Loucy (cell line): Measurements from ENCODE around the gene MIB1.

Experiments used
- H2AFZ ChIP-seq: fragments of 200-600 bp; sonication (generic); 2 replicates; pipeline ENCODE4 v1.6.0; 2016; ENCODE audit warnings: antibody characterized with exemption, mild to moderate bottlenecking, low read length, moderate library complexity
- H3F3A ChIP-seq: fragments of 200-600 bp; 2 replicates; pipeline ENCODE4 v1.6.0; 2016; ENCODE audit warnings: antibody characterized with exemption, low read depth, mild to moderate bottlenecking
- H3K27me3 ChIP-seq: fragments of 200-600 bp; sonication (generic); 2 replicates; pipeline ENCODE4 v1.6.1; 2014; ENCODE audit warnings: low read length, mild to moderate bottlenecking; ENCODE audit not compliant: insufficient read depth, poor library complexity, severe bottlenecking
- H3K36me3 ChIP-seq: fragments of 200-600 bp; sonication (generic); 2 replicates; pipeline ENCODE4 v1.6.1; 2016; ENCODE audit warnings: low read length; ENCODE audit not compliant: insufficient read depth
- H3K4me1 ChIP-seq: fragments of 200-600 bp; sonication (generic); 2 replicates; pipeline ENCODE4 v1.5.1; 2014; ENCODE audit warnings: low read length, mild to moderate bottlenecking; ENCODE audit not compliant: insufficient read depth, poor library complexity, severe bottlenecking
- H3K4me2 ChIP-seq: fragments of 200-600 bp; sonication (generic); 2 replicates; pipeline ENCODE4 v1.6.0; 2014; ENCODE audit warnings: antibody characterized with exemption, low read length, low read depth, mild to moderate bottlenecking; ENCODE audit not compliant: poor library complexity, severe bottlenecking
- H3K4me3 ChIP-seq: fragments of 200-600 bp; sonication (generic); 2 replicates; pipeline ENCODE4 v1.5.1; 2014; ENCODE audit warnings: low read length, mild to moderate bottlenecking, mixed read lengths; ENCODE audit not compliant: poor library complexity, severe bottlenecking
- H3K79me2 ChIP-seq: fragments of 200-600 bp; sonication (generic); 2 replicates; pipeline ENCODE4 v1.6.1; 2014; ENCODE audit warnings: low read length; ENCODE audit not compliant: insufficient read depth
- H3K9ac ChIP-seq: fragments of 200-600 bp; sonication (generic); 2 replicates; pipeline ENCODE4 v1.6.0; 2014; ENCODE audit warnings: mild to moderate bottlenecking, low read depth, low read length, moderate library complexity; ENCODE audit not compliant: poor library complexity, severe bottlenecking
- H3K9me2 ChIP-seq: fragments of 200-600 bp; sonication (generic); replicated peaks from 2 replicates; pipeline ENCODE4 v1.6.1; 2016; ENCODE audit warnings: low read depth, low read length, mixed read lengths
- H3K9me3 ChIP-seq: fragments of 200-600 bp; sonication (generic); 2 replicates; pipeline ENCODE4 v1.6.1; 2014; ENCODE audit warnings: mild to moderate bottlenecking, antibody characterized with exemption, low read length, low read depth; ENCODE audit not compliant: insufficient read depth
- H4K20me1 ChIP-seq: fragments of 200-600 bp; sonication (generic); 2 replicates; pipeline ENCODE4 v1.6.0; 2014; ENCODE audit warnings: antibody characterized with exemption, low read length, mild to moderate bottlenecking; ENCODE audit not compliant: insufficient read depth, poor library complexity, severe bottlenecking
- EZH2phosphoT487 ChIP-seq: fragments of 200-600 bp; IDR thresholded peaks from 2 replicates; pipeline ENCODE4 v1.6.1; 2018; ENCODE audit warnings: antibody characterized with exemption, mild to moderate bottlenecking, moderate library complexity, borderline replicate concordance
- TF ChIP-seq, protein P1 (sequence below): fragments of 200-600 bp; sonication (generic); conservative IDR thresholded peaks from 2 replicates; pipeline ENCODE4 v1.5.1; 2014; ENCODE audit warnings: mild to moderate bottlenecking, antibody characterized with exemption, low read length

MIB1 gene

DNA sequence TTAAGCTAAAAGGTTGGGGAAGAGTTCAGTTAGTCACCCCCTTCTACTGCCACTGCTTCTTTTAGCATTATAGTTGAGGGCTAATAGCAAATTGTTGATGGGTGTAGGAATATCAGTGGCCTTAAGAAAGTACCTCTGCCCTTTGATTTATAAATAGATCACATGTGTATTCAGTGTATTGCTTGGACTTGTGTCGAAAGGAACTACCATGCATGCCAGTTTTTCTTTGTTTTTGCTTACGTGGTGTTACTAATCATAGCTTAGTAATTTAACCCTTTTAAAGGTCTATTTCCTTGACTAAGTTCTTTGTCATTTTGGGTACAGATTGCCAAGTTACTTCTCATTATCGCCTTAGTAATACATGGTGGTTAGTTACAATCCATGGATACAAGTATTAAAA, 85.6 kb downstream of the MIB1 start:
- TF ChIP-seq, protein P1, sequence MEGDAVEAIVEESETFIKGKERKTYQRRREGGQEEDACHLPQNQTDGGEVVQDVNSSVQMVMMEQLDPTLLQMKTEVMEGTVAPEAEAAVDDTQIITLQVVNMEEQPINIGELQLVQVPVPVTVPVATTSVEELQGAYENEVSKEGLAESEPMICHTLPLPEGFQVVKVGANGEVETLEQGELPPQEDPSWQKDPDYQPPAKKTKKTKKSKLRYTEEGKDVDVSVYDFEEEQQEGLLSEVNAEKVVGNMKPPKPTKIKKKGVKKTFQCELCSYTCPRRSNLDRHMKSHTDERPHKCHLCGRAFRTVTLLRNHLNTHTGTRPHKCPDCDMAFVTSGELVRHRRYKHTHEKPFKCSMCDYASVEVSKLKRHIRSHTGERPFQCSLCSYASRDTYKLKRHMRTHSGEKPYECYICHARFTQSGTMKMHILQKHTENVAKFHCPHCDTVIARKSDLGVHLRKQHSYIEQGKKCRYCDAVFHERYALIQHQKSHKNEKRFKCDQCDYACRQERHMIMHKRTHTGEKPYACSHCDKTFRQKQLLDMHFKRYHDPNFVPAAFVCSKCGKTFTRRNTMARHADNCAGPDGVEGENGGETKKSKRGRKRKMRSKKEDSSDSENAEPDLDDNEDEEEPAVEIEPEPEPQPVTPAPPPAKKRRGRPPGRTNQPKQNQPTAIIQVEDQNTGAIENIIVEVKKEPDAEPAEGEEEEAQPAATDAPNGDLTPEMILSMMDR: no peak
- no peak for TF ChIP-seq EZH2phosphoT487
- H3K79me2 ChIP-seq: no peaks in the 10 kb centered on the region
- no peak overlapping the region for H3K4me2 ChIP-seq
- H3K27me3 ChIP-seq: no peaks in the 10 kb centered on the region
- no peak overlapping the region for H3K9ac ChIP-seq
- peaks cover 30% of the 10 kb centered on the region; the same call in 1 of the 2 replicates for H3K36me3 ChIP-seq
- no peaks in the 10 kb centered on the region for H3K9me2 ChIP-seq
- no peaks in the 10 kb centered on the region for H3F3A ChIP-seq
- no peaks in the 10 kb centered on the region for H3K9me3 ChIP-seq
- H2AFZ ChIP-seq: no peak overlapping the region
- no peaks in the 10 kb centered on the region for H3K4me1 ChIP-seq
- no peak overlapping the region for H3K4me3 ChIP-seq
- no peaks in the 10 kb centered on the region for H4K20me1 ChIP-seq

DNA sequence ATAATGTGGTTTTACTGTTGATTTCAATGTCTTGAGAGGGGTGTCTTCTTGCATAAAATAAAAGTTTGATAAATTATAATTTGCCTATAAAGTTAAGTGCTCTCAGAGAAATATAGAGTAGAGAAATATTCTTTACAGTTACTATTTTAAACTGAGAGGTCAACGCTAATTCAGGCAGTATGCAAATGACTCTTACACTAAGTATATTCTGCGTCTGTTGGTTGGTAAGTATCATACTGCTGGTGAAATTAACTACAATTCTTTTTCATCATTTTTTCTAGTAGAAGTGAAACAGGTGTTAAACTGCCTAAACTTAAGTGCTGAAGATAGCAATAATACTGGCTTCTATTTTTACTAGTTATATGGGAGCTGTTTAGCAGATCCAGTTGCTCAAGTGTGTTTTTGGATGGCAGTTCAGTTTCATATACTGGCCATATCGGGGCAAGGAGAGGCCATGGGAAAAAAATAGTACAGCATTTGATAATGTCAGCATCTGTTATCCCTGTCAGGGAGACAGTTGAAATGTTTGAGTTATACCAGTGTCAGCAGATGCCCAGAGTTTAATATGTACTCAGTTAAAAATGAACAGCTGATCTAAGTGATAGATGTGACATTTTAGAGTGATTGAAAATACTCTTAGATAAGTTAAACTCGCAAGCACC, 86.2 kb downstream of the MIB1 start:
- Histone ChIP-seq H3K9me3 (no peaks in the 10 kb centered on the region), H3F3A (no peaks in the 10 kb centered on the region), H3K9me2 (no peaks in the 10 kb centered on the region), H3K79me2 (no peaks in the 10 kb centered on the region), H3K4me2 (no peak overlapping the region), H3K27me3 (no peaks in the 10 kb centered on the region), H4K20me1 (no peaks in the 10 kb centered on the region), H2AFZ (no peak overlapping the region), H3K4me3 (no peak overlapping the region), H3K9ac (no peak overlapping the region), H3K36me3 (peaks cover 27% of the 10 kb centered on the region; the same call in 1 of the 2 replicates), H3K4me1 (no peaks in the 10 kb centered on the region)
- TF ChIP-seq, protein P1: no peak
- no peak for TF ChIP-seq EZH2phosphoT487

DNA sequence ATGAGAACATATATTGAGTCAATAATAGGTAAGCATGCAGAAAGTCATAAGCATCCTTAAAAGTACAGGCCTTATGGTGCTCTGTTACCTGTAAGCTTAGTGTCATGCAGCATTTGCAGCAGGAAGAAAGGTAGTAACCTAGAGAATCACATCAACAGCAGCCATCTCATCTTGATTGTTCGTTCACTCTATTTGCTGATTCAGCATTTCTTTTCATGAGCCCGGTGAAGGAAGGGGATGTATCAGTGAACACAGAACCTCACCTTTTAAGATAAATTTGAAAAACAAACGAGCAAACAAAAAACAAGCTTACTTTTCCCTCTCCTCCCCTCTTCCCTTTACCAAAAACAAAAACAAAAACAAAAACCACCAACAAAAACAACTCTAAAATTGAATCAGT, 89.9 kb downstream of the MIB1 start:
- H3K9me3 ChIP-seq: no peaks in the 10 kb centered on the region
- H3K4me2 ChIP-seq: no peak overlapping the region
- no peak overlapping the region for H2AFZ ChIP-seq
- H3K36me3 ChIP-seq: peaks cover 14% of the 10 kb centered on the region; the same call in 1 of the 2 replicates
- no peaks in the 10 kb centered on the region for H3K9me2 ChIP-seq
- no peaks in the 10 kb centered on the region for H3K79me2 ChIP-seq
- no peak overlapping the region for H3K4me3 ChIP-seq
- H3F3A ChIP-seq: no peaks in the 10 kb centered on the region
- TF ChIP-seq, protein P1: no peak
- TF ChIP-seq EZH2phosphoT487: no peak
- no peaks in the 10 kb centered on the region for H3K27me3 ChIP-seq
- no peaks in the 10 kb centered on the region for H4K20me1 ChIP-seq
- H3K4me1 ChIP-seq: no peaks in the 10 kb centered on the region
- H3K9ac ChIP-seq: no peak overlapping the region
